Measurements from ENCODE around the gene SMCO1. TPM values are rescaled to one million over a fixed set of nuclear protein-coding genes. Genes with fewer than 3 reads are reported as not detected.
A peak's percentile ranks its signal among the peaks of the same experiment; 100 is the strongest.
"Not testable (repeated sequence)": the region's sequence is repeated elsewhere in the genome, so short reads cannot be mapped to it uniquely, and the experiment has no call there.

Gene SMCO1
- total RNA-seq, 1 experiment from 2014 or later = not detected

DNA sequence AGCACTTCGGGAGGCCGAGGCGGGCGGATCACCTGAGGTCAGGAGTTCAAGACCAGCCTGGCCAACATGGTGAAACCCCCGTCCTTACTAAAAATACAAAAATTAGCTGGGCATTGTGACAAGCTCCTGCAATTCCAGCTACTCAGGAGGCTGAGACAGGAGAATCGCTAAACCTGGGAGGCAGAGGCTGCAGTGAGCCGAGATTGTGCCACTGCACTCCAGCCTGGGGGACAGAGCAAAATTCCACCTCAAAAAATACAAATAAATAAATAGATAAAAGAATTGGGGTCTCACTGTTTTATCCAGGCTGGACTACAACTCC, 11.1 kb downstream of the SMCO1 start:
- not testable (repeated sequence) for DNase-seq, H3K27me3 ChIP-seq, H3K9me3 ChIP-seq
- Histone ChIP-seq H3K4me3 (peak overlapping the region; percentile 94), H3K36me3 (peaks cover 21% of the 10 kb centered on the region)

DNA sequence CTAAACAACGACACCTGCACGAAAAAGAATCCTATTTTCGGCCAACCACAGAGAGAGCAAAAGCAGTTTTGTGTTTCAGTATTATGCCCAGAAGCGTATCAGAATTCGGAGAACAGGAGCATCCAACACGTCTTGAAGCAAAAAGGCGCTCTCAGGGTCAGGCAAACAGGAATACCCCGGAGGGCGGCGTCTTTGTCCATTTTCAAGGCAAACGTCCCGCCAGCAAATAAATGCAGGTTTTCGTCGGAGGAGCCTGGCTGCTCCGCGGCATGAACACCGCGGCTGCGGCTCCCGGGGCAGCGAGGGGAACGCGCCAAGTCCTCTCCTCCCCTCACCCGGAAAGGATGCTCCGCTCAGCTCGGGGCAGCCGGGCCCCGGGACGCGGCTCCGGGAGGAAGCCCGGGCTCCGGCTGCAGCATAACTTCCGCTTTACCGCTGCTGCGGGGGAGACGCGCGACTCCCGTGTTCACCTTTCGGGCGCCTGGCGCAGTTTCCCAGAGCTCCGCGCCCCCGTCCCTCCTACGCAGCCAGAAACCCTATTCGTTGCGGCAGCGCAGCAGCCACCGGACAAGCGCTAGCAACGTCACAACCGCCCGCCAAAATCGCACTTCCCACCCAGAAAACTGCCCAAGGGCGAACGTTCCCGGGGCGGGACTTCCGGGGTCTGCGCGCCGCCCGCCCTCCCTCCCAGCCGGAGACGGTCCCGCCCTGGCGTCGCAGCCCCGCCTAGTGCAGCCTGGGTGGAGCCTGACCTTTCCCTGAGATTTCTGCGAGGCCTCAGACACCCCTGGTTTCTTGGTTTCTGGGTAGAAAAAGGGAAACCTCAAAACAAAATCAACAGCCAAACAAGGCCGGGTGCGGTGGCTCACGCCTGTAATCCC, 11.7 kb downstream of the SMCO1 start, which contains the start of gene RNF168:
TSS of gene RNF168 (minus strand) at position 573 of the 881 bp plus-strand sequence. CDS start 595 bp downstream, outside the sequence.
- H3K27me3 ChIP-seq = no peaks in the 10 kb centered on the region
- DNase-seq = peak; percentile 98
- H3K9me3 ChIP-seq = no peaks in the 10 kb centered on the region
- H3K4me3 ChIP-seq = peak within 1 kb of the TSS; percentile 94
- peaks cover 26% of the 10 kb centered on the region for H3K36me3 ChIP-seq

DNA sequence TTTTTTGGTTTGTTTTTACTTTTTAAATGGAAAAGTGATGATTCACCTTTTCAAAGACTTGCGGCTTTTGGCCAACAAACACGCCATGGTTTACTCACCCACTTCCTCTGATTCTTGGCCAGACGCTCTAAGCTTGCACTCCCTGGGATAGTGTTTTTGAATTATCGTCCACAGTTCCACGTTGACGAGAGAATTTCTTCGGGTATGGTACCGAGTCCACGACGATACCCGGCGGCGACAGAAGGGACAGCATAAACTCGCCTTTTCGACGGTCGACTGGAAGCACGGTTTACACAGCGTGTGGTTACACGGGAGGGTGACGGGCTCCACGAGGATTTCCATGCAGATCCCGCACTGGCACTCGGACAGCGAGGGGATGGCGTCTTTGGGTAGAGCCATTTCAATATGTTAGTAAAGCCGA, 12.4 kb downstream of the SMCO1 start:
- Histone ChIP-seq H3K27me3 (no peaks in the 10 kb centered on the region), H3K36me3 (peaks cover 32% of the 10 kb centered on the region), H3K9me3 (no peaks in the 10 kb centered on the region), H3K4me3 (peak overlapping the region; percentile 94)
- peak; percentile 84 for DNase-seq

DNA sequence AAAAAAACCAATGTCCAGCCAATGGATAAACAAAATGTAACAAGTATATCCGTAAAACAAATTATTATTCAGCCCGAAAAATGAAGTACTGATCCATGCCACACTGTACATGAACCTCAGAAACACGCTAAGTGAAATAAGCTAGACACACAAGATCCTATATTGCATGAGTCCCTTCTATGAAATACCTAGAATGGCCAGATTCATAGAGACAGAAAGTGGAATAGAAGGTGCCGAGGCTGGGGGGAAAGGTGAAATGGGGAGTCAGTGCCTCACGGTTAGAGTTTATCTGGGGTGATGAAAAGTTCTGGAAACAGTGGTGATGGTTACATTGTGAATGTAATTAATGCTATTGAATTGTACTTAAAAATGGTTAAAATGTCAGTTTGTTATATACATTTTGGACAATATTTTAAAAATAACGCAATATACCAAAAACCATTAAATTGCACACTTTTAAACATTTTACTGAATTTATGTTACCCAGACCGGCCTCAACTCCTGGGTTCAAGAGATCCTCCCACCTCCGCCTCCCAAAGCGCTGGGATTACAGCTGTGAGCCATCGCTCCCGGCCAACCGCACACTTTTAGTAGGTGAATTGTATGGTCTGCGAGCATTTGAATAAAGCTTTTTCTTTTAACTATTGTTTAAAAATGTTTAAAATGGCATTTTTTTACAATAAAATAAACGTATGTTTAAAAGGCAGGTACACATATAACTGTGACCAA, 13.7 kb downstream of the SMCO1 start:
- Histone ChIP-seq H3K9me3 (no peaks in the 10 kb centered on the region), H3K4me3 (peak overlapping the region; percentile 94), H3K36me3 (peaks cover 37% of the 10 kb centered on the region), H3K27me3 (no peaks in the 10 kb centered on the region)
- peak; percentile 17 for DNase-seq

DNA sequence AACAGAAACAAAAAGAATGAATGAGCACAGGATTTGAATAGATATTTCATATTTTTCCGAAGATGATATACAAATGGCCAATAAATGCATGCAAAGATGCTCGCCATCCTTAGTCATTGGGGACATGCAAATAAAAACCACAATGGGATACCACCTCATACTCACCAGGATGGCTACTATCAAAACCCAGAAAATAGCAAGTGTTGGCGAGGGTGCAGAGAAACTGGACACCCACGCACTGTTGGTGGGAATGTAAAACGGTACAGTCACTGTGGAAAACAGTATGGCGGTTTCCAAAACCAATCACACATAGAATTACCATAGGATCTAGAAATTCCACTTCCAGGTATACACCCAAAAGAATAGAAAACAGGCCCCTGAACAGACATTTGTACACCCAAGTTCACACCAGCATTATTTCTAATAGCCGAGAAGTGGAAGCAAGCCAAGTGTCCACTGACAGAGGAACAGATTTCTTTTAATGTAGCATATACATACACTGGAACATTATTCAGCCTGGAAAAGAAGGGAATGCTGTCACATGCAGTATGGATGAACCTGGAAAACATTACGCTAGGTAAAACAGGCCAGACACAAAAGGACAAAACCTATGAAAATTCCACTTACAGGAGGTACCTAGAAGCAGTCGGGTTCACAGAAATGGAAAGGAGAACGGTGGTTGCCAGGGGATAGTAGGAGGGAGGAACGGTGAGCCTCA, 15.2 kb downstream of the SMCO1 start:
- Histone ChIP-seq H3K36me3 (peaks cover 52% of the 10 kb centered on the region), H3K27me3 (no peaks in the 10 kb centered on the region), H3K4me3 (peak overlapping the region; percentile 94), H3K9me3 (no peaks in the 10 kb centered on the region)
- no peak for DNase-seq

DNA sequence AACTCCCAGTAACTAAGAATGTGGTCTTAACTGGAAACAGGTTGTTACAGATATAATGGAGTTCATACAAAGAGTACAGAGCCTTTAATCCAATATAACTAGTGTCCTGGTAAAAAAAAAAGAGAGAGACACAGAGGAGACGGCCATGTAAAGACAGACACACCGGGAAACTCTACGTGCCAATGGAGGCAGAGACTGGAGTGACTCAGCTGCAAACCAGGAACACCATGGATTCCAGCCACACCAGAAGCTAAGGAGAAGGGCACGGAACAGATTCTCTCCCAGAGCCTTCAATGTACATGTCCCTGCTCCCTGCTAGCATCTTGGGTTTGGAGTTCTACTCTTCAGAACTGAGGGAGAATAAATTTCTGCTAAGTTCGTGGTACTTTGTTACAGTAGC, 16.1 kb downstream of the SMCO1 start:
- DNase-seq = peak; percentile 66
- H3K36me3 ChIP-seq = peaks cover 61% of the 10 kb centered on the region
- no peaks in the 10 kb centered on the region for H3K9me3 ChIP-seq
- H3K27me3 ChIP-seq = no peaks in the 10 kb centered on the region
- H3K4me3 ChIP-seq = peak overlapping the region; percentile 16; the same call in 1 of the 2 replicates

DNA sequence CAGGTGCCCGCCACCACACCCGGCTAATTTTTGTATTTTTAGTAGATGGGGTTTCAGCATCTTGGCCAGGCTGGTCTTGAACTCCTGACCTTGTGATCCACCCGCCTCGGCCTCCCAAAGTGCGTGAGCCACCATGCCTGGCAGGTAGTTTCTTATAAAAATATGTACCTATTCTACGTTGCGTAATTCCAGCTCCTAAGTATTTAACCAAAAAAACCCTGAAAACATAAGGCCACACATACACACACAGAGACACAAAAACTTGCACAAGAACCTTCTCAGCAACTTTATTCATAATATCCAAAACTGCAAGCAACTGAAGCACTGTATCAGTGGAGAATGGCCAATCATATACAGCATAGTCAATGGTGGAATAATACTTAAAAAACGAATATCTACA, 16.8 kb downstream of the SMCO1 start:
- no peak for DNase-seq
- no peaks in the 10 kb centered on the region for H3K9me3 ChIP-seq
- H3K27me3 ChIP-seq = no peaks in the 10 kb centered on the region
- H3K4me3 ChIP-seq = no peak overlapping the region
- peaks cover 61% of the 10 kb centered on the region for H3K36me3 ChIP-seq

DNA sequence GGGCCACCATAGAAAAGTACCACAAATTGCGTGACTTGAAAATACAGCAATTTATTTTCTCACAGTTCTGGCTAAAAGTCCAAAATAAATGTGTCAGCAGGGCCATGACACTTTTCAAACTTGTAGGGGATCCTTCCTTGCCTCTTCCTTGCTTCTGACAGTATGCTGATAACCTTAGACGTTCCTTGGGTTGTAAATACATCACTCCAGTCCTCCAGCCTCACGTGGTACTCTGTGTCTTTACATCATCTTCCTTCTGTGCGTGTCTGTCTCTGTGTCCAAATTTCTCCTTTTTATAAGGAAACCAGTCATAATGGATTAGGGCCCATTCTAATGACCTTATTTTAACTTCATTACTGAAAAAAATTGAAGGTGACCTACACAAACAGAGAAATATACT, 19.0 kb downstream of the SMCO1 start:
- Histone ChIP-seq H3K36me3 (peaks cover 62% of the 10 kb centered on the region), H3K4me3 (no peak overlapping the region), H3K27me3 (no peaks in the 10 kb centered on the region), H3K9me3 (no peaks in the 10 kb centered on the region)
- no peak for DNase-seq

DNA sequence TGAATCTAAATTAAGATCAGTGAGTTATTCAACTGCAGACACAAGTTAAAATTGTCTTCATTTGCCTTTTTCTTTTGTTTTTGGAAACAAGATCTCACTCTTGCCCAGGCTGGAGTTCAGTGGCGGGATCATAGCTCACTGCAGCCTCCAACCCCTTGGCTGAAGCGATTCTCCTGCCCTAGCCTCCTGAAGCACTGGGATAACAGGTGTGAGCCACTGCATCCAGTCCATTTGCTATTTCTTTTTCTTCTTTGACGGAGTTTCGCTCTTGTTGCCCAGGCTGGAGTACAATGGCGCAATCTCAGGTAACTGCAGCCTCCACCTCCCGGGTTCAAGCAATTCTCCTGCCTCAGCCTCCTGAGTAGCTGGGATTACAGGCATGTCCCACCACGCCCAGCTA, 21.9 kb downstream of the SMCO1 start:
- Histone ChIP-seq H3K36me3 (peaks cover 41% of the 10 kb centered on the region), H3K27me3 (no peaks in the 10 kb centered on the region), H3K4me3 (no peak overlapping the region), H3K9me3 (no peaks in the 10 kb centered on the region)
- DNase-seq = no peak

DNA sequence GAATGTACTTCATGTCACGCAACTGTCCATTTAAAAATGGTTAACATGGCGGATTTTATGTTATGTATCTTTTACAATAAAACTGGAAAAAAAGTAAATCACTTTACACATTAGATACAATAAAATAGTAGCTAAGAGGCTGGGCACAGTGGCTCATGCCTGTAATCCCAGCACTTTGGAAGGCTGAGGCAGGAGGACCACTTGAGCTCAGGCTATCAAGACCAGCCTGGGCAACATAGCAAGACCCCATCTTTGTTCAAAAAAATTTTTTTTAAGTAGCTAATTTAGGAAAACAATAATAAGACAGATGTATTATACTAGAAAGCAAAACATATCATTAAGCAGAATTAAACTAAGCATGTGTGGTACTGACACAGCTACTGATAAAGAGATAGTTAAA, 23.1 kb downstream of the SMCO1 start:
- peaks cover 45% of the 10 kb centered on the region for H3K36me3 ChIP-seq
- DNase-seq = no peak
- no peaks in the 10 kb centered on the region for H3K9me3 ChIP-seq

DNA sequence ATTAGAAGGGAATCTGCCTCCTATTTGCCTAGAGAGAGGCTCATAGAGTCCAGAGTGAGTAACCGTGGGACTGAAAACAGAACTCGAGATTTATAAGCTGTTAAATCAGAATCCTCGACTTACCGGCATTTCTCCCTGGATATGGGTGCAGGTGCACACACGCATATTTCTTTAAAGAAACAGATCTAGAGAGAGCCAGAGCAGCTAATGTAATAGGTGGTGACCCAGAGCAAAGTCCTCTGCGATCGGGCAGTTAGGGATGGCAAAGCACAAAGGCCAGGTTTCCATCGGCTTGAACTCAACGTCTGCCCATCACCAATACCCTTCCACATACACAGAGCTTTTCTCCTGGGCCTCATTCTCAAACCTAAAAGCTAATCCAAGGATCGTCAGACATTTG, 25.4 kb downstream of the SMCO1 start:
- Histone ChIP-seq H3K36me3 (peaks cover 48% of the 10 kb centered on the region), H3K4me3 (no peak overlapping the region), H3K27me3 (no peaks in the 10 kb centered on the region), H3K9me3 (no peaks in the 10 kb centered on the region)
- no peak for DNase-seq

More for the DNA sequence above, 23.1 kb downstream of the SMCO1 start:
- Histone ChIP-seq H3K4me3 (no peak overlapping the region), H3K27me3 (no peaks in the 10 kb centered on the region)

DNA sequence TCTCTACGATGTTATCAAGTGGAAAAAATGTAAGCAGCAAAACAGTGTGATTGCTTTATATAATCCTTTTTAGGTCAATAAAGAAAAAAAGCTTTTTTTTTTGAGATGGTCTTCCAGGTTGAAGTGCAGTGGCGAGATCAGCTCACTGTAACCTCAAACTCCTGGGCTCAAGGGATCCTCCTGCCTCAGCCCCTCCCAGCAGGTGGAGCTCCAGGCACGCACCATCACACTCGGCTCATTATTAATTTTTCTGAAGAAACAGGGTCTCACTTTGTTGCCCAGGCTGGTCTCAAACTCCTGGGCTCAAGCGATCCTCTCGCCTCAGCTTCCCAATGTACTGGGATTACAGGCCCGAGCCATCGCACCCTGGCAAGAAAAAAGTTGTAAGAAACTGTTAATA, 28.9 kb downstream of the SMCO1 start:
- Histone ChIP-seq H3K36me3 (peaks cover 59% of the 10 kb centered on the region), H3K4me3 (no peak overlapping the region), H3K27me3 (no peaks in the 10 kb centered on the region), H3K9me3 (no peaks in the 10 kb centered on the region)
- no peak for DNase-seq

DNA sequence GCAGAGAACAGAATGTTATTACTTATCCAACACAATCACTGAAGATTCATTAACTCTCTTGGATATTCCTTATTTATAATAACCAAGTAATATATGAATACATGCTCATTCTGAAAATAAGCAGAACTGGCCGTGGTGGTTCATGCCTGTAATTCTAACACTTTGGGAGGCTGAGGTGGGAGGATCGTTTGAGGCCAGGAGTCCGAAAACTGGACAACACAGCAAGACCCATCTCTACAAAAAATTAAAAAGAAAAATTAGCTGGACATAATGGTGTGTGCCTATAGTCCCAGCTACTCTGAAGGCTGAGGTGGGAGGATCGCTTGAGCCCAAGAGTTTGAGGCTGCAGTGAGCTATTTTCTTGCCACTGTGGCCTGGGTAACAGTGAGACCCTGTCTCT, 37.5 kb downstream of the SMCO1 start:
- H3K9me3 ChIP-seq = no peaks in the 10 kb centered on the region
- no peak overlapping the region for H3K4me3 ChIP-seq
- H3K27me3 ChIP-seq = no peaks in the 10 kb centered on the region
- H3K36me3 ChIP-seq = peaks cover 65% of the 10 kb centered on the region
- DNase-seq = no peak

DNA sequence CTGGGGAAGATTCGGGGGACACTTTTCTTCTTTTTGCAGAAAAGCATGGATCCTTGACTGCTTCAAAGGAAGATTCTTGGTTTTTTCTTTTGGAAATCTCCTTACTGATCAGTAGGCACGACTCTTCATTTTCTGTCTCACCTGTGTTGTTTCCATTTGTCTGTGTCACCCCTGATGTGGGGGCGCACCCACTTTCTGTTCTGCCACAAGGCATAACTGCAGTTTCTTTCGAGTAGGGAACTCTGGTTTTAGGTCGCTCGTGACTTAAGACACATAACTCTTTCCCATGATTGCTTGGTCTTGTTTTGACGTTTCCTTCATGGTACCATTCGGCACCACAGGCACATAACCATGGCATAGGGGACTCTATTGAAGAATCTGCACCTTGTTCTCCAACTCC, 42.9 kb downstream of the SMCO1 start:
- peaks cover 56% of the 10 kb centered on the region for H3K36me3 ChIP-seq
- DNase-seq = no peak

DNA sequence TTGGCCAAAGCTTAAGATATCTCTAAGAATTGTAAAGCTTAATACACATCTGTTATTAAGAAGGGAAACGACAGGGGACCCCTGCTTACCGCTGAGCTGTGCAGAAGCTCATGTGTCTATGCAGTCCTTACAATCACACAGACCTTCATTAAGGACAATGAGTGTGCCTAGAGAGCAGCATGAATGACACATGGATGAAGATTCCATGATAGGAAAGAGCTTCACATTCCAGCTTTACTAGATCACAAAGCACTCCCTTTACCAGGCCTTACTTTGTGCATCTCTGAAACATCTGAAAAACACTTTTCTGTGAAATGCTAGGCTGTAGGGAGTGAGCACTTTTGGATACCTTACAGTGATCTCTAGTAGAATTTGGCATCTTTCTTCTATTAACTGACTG, 43.6 kb downstream of the SMCO1 start:
- H3K36me3 ChIP-seq = peaks cover 51% of the 10 kb centered on the region

More for the DNA sequence above, 42.9 kb downstream of the SMCO1 start:
- Histone ChIP-seq H3K9me3 (no peaks in the 10 kb centered on the region), H3K4me3 (no peak overlapping the region), H3K27me3 (no peaks in the 10 kb centered on the region)

DNA sequence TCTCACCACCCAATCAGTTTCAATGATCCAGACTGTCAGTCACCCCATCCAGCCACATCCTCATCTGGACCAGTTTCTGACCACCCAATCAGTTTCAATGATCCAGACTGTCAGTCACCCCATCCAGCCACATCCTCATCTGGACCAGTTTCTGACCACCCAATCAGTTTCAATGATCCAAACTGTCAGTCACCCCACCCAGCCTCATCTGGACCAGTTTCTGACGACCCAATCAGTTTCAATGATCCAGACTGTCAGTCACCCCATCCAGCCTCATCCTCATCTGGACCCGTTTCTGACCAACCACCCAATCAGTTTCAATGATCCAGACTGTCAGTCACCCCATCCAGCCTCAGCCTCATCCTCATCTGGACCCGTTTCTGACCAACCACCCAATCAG, 45.0 kb downstream of the SMCO1 start:
- H3K36me3 ChIP-seq = peaks cover 50% of the 10 kb centered on the region
- H3K9me3 ChIP-seq, DNase-seq, H3K4me3 ChIP-seq, H3K27me3 ChIP-seq: not testable (repeated sequence)

More for the DNA sequence above, 43.6 kb downstream of the SMCO1 start:
- no peaks in the 10 kb centered on the region for H3K27me3 ChIP-seq
- H3K4me3 ChIP-seq = no peak overlapping the region
- DNase-seq = no peak
- H3K9me3 ChIP-seq = no peaks in the 10 kb centered on the region

DNA sequence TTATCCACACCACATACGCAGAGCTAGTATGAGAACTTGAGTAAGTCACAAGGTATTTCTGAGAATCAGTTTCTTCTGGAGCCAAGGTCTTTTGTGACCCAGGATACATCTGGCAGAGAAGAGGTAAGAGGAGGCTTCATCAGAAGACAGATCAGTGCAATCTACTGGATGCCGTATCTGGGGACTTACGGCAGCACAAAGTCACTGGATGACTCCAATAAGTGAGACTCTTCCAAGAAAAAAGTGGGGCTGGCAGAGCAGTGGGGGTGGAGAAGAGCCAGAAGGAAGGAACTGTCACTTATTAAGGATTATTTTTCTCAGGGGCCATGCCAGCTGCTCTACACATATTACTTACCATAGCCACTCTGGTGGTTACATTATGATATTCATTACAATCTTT, 51.3 kb downstream of the SMCO1 start:
- H3K4me3 ChIP-seq = no peak overlapping the region
- H3K27me3 ChIP-seq = no peaks in the 10 kb centered on the region
- DNase-seq = no peak

More for the DNA sequence above, 51.3 kb downstream of the SMCO1 start:
- H3K36me3 ChIP-seq = peaks cover 18% of the 10 kb centered on the region
- H3K9me3 ChIP-seq = no peaks in the 10 kb centered on the region

All from MG63 (cell line).